CD14-positive monocyte (primary cell): ENCODE results near the gene TFIP11. TPM values are rescaled to one million over a fixed set of nuclear protein-coding genes. Genes with fewer than 3 reads are reported as not detected.

Experiments
- DNase-seq, 3 donors: peaks; one replicate each; pipeline ENCODE4 v3.0.0-alpha.2; 2011 to 2022
- H2AFZ ChIP-seq: 2 replicates; pipeline ENCODE4 v1.6.0; 2012; ENCODE audit warnings: mild to moderate bottlenecking, low read depth, low read length, inconsistent platforms; ENCODE audit not compliant: insufficient read depth, poor library complexity, severe bottlenecking
- H3K27ac ChIP-seq, 2 donors: 1 replicate in 1 of 2; 2 replicates in 1 of 2; pipeline ENCODE4 v1.5.1; 2012 to 2013; ENCODE audit warnings: low read length in 2 of 2, control low read depth in 1 of 2, inconsistent platforms in 1 of 2, low read depth in 1 of 2, mild to moderate bottlenecking in 1 of 2
- H3K27me3 ChIP-seq, 2 donors: one replicate each; pipeline versions ENCODE4 v1.6.0 to v1.6.1; 2011 to 2013; ENCODE audit warnings: low read length in 2 of 2; ENCODE audit not compliant: control insufficient read depth in 2 of 2, insufficient read depth in 2 of 2
- H3K36me3 ChIP-seq, 2 donors: replicated peaks in 1 of 2; 1 replicate in 1 of 2; 2 replicates in 1 of 2; pipeline versions ENCODE4 v1.5.1 to v1.6.1; 2012 to 2013; ENCODE audit warnings: low read length in 2 of 2, control low read depth in 1 of 2, inconsistent platforms in 1 of 2, mild to moderate bottlenecking in 1 of 2; ENCODE audit not compliant: insufficient read depth in 2 of 2, control insufficient read depth in 1 of 2
- H3K4me1 ChIP-seq, 2 donors: 1 replicate in 1 of 2; 2 replicates in 1 of 2; pipeline versions ENCODE4 v1.5.1 to v1.6.1; 2012 to 2013; ENCODE audit warnings: low read length in 2 of 2, control low read depth in 1 of 2, inconsistent platforms in 1 of 2, mild to moderate bottlenecking in 1 of 2, moderate library complexity in 1 of 2; ENCODE audit not compliant: insufficient read depth in 2 of 2, control insufficient read depth in 1 of 2
- H3K4me2 ChIP-seq: replicated peaks from 2 replicates; pipeline ENCODE3; 2012; ENCODE audit warnings: low read length, moderate library complexity, mild to moderate bottlenecking; ENCODE audit not compliant: poor library complexity, severe bottlenecking; ENCODE audit errors: extremely low read depth
- H3K4me3 ChIP-seq, 3 experiments: fragments of 200-600 bp in 1 of 3; sonication (generic) in 1 of 3; replicated peaks in 1 of 3; 1 replicate in 2 of 3; 2 replicates in 1 of 3; pipeline ENCODE4 v1.5.1; 2011 to 2013; ENCODE audit warnings: low read length in 3 of 3, mild to moderate bottlenecking in 3 of 3, control low read depth in 2 of 3, low read depth in 2 of 3, inconsistent platforms in 1 of 3, moderate library complexity in 1 of 3
- H3K79me2 ChIP-seq: 2 replicates; pipeline ENCODE4 v1.6.0; 2012; ENCODE audit warnings: mild to moderate bottlenecking, control low read depth, inconsistent platforms, low read length, moderate library complexity; ENCODE audit not compliant: insufficient read depth
- H3K9ac ChIP-seq: 2 replicates; pipeline ENCODE4 v1.6.0; 2017; ENCODE audit warnings: low read length, mild to moderate bottlenecking; ENCODE audit not compliant: insufficient read depth, poor library complexity, severe bottlenecking
- H3K9me3 ChIP-seq, 2 donors: replicated peaks in 1 of 2; 1 replicate in 1 of 2; 2 replicates in 1 of 2; pipeline versions ENCODE4 v1.5.1 to v1.6.1; 2012 to 2013; ENCODE audit warnings: low read length in 2 of 2, control low read depth in 1 of 2; ENCODE audit not compliant: control insufficient read depth in 1 of 2, insufficient read depth in 1 of 2
- H4K20me1 ChIP-seq: 2 replicates; pipeline ENCODE4 v1.6.0; 2012; ENCODE audit warnings: mild to moderate bottlenecking, low read length, control low read depth, moderate library complexity; ENCODE audit not compliant: insufficient read depth
- H3K27ac Mint-ChIP-seq, 7 donors: one replicate each; pipeline ENCODE4 v1.8.0; 2020; ENCODE audit warnings: mild to moderate bottlenecking in 7 of 7, mixed read lengths in 7 of 7, moderate library complexity in 6 of 7, inconsistent platforms in 2 of 7
- H3K27me3 Mint-ChIP-seq, 3 donors: one replicate each; pipeline ENCODE4 v1.8.0; 2021 to 2022; ENCODE audit warnings: low read depth in 3 of 3, mild to moderate bottlenecking in 3 of 3, mixed read lengths in 3 of 3, moderate library complexity in 3 of 3, inconsistent platforms in 1 of 3
- H3K36me3 Mint-ChIP-seq, 2 donors: one replicate each; pipeline ENCODE4 v1.8.0; 2020; ENCODE audit warnings: mixed read lengths in 2 of 2, inconsistent platforms in 1 of 2, mild to moderate bottlenecking in 1 of 2
- H3K4me1 Mint-ChIP-seq: one replicate; pipeline ENCODE4 v1.8.0; 2020; ENCODE audit warnings: mild to moderate bottlenecking, mixed read lengths
- H3K4me3 Mint-ChIP-seq, 2 donors: one replicate each; pipeline ENCODE4 v1.8.0; 2020; ENCODE audit warnings: mild to moderate bottlenecking in 2 of 2, mixed read lengths in 2 of 2, moderate library complexity in 1 of 2
- H3K9me3 Mint-ChIP-seq, 7 donors: one replicate each; pipeline ENCODE4 v1.8.0; 2020 to 2022; ENCODE audit warnings: mixed read lengths in 7 of 7, mild to moderate bottlenecking in 6 of 7, moderate library complexity in 6 of 7, inconsistent platforms in 2 of 7
- WGBS: methylation state at CpG from one replicate; pipeline ENCODE4 v1.1.5; 2013; ENCODE audit warnings: missing lambda C conversion rate; ENCODE audit not compliant: insufficient coverage; 5-methylcytosine and 5-hydroxymethylcytosine counted together
- intact Hi-C, 2 donors: fragments of 100-400 bp; cut with micrococcal nuclease; formaldehyde crosslinking; loops; one replicate each; pipeline versions ENCODE4 v1.15.0 to v1.15.1; 2023
- polyA plus RNA-seq, 3 donors: library from polyadenylated mRNA; depleted of rRNA in 1 of 3; unstranded in 2 of 3; stranded (reverse) in 1 of 3; fragments of 300-500 nt in 2 of 3; fragments of >200 nt in 1 of 3; fragmentation: Illumina TruSeq in 2 of 3; gene quantifications; 1 replicate in 2 of 3; 2 replicates in 1 of 3; pipeline ENCODE4 v1.2.3, GENCODE V29; 2012 to 2021
- TF ChIP-seq, protein P1 (sequence below): fragments of 200-600 bp; IDR thresholded peaks from one replicate; pipeline ENCODE4 v1.8.0; 2022; ENCODE audit warnings: antibody characterized with exemption, mild to moderate bottlenecking

TFIP11 gene
- polyA plus RNA-seq, 3 donors = 10.1 to 25.5 (median 19.8) TPM

DNA sequence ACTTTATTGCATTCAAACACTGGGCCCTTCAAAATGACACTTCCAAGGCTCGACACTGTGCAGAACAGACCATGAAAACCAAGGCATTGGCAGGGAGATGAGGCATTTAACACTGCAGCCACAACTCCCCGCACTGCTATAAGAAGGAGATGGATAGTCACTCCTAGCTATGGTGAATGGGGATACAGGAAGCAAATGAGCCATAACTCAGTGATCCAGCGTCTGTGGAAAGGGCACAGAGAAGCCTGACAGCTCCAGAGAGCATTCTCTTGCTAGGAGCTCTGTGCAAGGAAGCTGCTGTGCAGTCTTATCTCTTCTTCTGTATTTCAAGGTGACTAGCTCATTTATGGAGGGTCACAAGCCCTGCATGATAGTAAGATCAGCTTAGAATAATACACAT, 49.6 kb downstream of the TFIP11 start:
- intact Hi-C loops = loop anchor here in 1 of 2 donors (2.0 kb wide), 1 partner anchor 64 kb away; no protein-coding TSS in a partner anchor
- H3K9me3 Mint-ChIP-seq = no peaks in the 10 kb centered on the region
- peaks cover 0 to 3% (median 0%) of the 10 kb centered on the region in 3 donors for H3K27me3 Mint-ChIP-seq
- Histone ChIP-seq H3K4me1 (no peaks in the 10 kb centered on the region), H3K36me3 (peaks cover 63 to 92% of the 10 kb centered on the region in 2 donors), H3K27ac (no peak overlapping the region), H3K9me3 (no peaks in the 10 kb centered on the region), H3K79me2 (no peaks in the 10 kb centered on the region), H3K4me2 (no peak overlapping the region), H4K20me1 (no peaks in the 10 kb centered on the region), H2AFZ (no peak overlapping the region), H3K27me3 (no peaks in the 10 kb centered on the region), H3K4me3 (no peak overlapping the region), H3K9ac (no peak overlapping the region)
- H3K36me3 Mint-ChIP-seq = peaks cover 65 to 77% of the 10 kb centered on the region in 2 donors
- no peak overlapping the region for H3K27ac Mint-ChIP-seq
- no peak for DNase-seq
- H3K4me1 Mint-ChIP-seq = peaks cover 7% of the 10 kb centered on the region
- WGBS = 86% methylated on average over 1 of the region's 3 CpGs
- TF ChIP-seq, protein P1, sequence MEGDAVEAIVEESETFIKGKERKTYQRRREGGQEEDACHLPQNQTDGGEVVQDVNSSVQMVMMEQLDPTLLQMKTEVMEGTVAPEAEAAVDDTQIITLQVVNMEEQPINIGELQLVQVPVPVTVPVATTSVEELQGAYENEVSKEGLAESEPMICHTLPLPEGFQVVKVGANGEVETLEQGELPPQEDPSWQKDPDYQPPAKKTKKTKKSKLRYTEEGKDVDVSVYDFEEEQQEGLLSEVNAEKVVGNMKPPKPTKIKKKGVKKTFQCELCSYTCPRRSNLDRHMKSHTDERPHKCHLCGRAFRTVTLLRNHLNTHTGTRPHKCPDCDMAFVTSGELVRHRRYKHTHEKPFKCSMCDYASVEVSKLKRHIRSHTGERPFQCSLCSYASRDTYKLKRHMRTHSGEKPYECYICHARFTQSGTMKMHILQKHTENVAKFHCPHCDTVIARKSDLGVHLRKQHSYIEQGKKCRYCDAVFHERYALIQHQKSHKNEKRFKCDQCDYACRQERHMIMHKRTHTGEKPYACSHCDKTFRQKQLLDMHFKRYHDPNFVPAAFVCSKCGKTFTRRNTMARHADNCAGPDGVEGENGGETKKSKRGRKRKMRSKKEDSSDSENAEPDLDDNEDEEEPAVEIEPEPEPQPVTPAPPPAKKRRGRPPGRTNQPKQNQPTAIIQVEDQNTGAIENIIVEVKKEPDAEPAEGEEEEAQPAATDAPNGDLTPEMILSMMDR = no peak
- H3K4me3 Mint-ChIP-seq = no peak overlapping the region

DNA sequence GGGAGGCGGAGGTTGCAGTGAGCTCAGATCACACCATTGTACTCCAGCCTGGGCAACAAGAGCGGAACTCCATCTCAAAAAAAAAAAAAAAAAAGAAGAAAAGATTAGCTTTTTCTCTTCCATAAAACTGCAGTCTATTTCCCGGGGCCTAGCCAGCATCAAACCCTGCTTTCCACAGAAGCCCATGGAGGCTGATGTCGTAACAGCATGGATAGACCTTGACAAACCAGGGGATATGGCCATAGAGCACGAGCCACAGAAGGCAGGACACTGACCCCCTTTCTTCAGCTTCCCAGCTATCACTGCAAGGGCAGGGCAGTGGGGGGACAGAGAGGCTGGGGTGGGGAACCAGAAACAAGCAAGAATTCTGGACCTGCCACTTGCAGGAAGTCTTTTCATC, 50.2 kb downstream of the TFIP11 start:
- Mint-ChIP-seq H3K9me3 (no peaks in the 10 kb centered on the region), H3K36me3 (peaks cover 66 to 78% of the 10 kb centered on the region in 2 donors), H3K27me3 (peaks cover 0 to 3% (median 0%) of the 10 kb centered on the region in 3 donors), H3K4me1 (peaks cover 7% of the 10 kb centered on the region), H3K4me3 (no peak overlapping the region), H3K27ac (peak overlapping the region in 1 of 7 donors; percentile 30)
- Histone ChIP-seq H3K79me2 (no peaks in the 10 kb centered on the region), H3K27me3 (no peaks in the 10 kb centered on the region), H3K36me3 (peaks cover 60 to 92% of the 10 kb centered on the region in 2 donors), H3K9me3 (no peaks in the 10 kb centered on the region), H3K27ac (no peak overlapping the region), H3K4me2 (no peak overlapping the region), H4K20me1 (no peaks in the 10 kb centered on the region), H3K4me1 (no peaks in the 10 kb centered on the region), H3K4me3 (no peak overlapping the region), H3K9ac (no peak overlapping the region), H2AFZ (no peak overlapping the region)
- intact Hi-C loops = loop anchor here in 1 of 2 donors (2.0 kb wide), 1 partner anchor 63 kb away; no protein-coding TSS in a partner anchor
- WGBS = no CpG with 5 or more reads among the region's 5 CpGs
- TF ChIP-seq, protein P1 = no peak
- no peak for DNase-seq
